Chondrocyte (in vitro differentiated cells): ENCODE data around the gene KYNU. TPM values are rescaled to one million over a fixed set of nuclear protein-coding genes. Genes with fewer than 3 reads are reported as not detected.
"Not testable (repeated sequence)": the region's sequence is repeated elsewhere in the genome, so short reads cannot be mapped to it uniquely, and the experiment has no call there.

Source experiments
- DNase-seq: peaks from one replicate; pipeline ENCODE4 v3.0.0; 2021; ENCODE audit warnings: mixed read lengths, low spot score
- H3K27ac Mint-ChIP-seq: one replicate; pipeline ENCODE4 v1.8.0; 2021; ENCODE audit warnings: mild to moderate bottlenecking, moderate library complexity, mixed read lengths; ENCODE audit not compliant: unreplicated experiment
- H3K27me3 Mint-ChIP-seq: 2 replicates; pipeline ENCODE4 v1.8.0; 2021; ENCODE audit warnings: low read depth, mixed read lengths
- H3K36me3 Mint-ChIP-seq: 2 replicates; pipeline ENCODE4 v1.8.0; 2021; ENCODE audit warnings: low read depth, mixed read lengths
- H3K4me1 Mint-ChIP-seq: 2 replicates; pipeline ENCODE4 v1.8.0; 2021; ENCODE audit warnings: low read depth, mild to moderate bottlenecking, mixed read lengths
- H3K4me3 Mint-ChIP-seq: one replicate; pipeline ENCODE4 v1.8.0; 2021; ENCODE audit warnings: mild to moderate bottlenecking, moderate library complexity, mixed read lengths; ENCODE audit not compliant: unreplicated experiment
- H3K9me3 Mint-ChIP-seq: 2 replicates; pipeline ENCODE4 v1.8.0; 2021; ENCODE audit warnings: low read depth, mixed read lengths
- total RNA-seq: library from RNA; stranded (reverse); gene quantifications from 3 replicates; pipeline ENCODE4 v1.2.1, GENCODE V29; 2021
- TF ChIP-seq, protein P1 (sequence below): fragments of 200-600 bp; sonication (generic); IDR thresholded peaks from 2 replicates; pipeline ENCODE4 v1.5.0; 2021; ENCODE audit warnings: antibody characterized with exemption, mild to moderate bottlenecking, moderate library complexity

The KYNU gene
- total RNA-seq, 1 donor from 2014 or later = not detected

DNA sequence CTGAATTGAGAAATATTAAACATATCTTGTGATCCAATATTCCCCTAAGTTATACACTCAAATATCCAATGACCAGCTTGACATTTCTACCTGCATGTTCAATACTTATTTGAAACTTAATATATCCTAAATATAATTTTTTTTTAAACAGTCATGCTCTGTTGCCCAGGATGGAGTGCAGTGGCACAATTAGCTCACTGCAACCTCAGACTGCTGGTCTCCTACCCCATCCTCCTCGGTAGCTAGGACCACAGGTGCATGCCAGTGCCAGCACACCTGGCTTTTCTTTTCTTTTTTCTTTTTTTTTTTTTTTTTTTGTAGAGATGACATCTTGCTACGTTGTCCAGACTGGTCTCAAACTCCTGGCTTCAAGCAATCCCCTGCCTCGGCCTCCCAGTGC is 4.2 kb downstream of the KYNU start:
- no peak overlapping the region for H3K4me3 Mint-ChIP-seq
- no peak for DNase-seq
- peaks cover 13% of the 10 kb centered on the region for H3K4me1 Mint-ChIP-seq
- H3K36me3 Mint-ChIP-seq = peaks cover 2% of the 10 kb centered on the region
- H3K27me3 Mint-ChIP-seq = no peaks in the 10 kb centered on the region
- TF ChIP-seq, protein P1, sequence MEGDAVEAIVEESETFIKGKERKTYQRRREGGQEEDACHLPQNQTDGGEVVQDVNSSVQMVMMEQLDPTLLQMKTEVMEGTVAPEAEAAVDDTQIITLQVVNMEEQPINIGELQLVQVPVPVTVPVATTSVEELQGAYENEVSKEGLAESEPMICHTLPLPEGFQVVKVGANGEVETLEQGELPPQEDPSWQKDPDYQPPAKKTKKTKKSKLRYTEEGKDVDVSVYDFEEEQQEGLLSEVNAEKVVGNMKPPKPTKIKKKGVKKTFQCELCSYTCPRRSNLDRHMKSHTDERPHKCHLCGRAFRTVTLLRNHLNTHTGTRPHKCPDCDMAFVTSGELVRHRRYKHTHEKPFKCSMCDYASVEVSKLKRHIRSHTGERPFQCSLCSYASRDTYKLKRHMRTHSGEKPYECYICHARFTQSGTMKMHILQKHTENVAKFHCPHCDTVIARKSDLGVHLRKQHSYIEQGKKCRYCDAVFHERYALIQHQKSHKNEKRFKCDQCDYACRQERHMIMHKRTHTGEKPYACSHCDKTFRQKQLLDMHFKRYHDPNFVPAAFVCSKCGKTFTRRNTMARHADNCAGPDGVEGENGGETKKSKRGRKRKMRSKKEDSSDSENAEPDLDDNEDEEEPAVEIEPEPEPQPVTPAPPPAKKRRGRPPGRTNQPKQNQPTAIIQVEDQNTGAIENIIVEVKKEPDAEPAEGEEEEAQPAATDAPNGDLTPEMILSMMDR = no peak
- H3K27ac Mint-ChIP-seq = no peak overlapping the region
- peaks cover 3% of the 10 kb centered on the region for H3K9me3 Mint-ChIP-seq

DNA sequence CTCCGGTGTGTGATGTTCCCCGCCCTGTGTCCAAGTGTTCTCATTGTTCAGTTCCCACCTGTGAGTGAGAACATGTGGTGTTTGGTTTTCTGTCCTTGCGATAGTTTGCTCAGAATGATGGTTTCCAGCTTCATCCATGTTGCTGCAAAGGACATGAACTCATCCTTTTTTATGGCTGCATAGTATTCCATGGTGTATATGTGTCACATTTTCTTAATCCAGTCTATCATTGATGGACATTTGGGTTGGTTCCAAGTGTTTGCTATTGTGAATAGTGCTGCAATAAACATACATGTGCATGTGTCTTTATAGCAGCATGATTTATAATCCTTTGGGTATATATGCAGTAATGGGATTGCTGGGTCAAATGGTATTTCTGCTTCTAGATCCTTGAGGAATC is 5.0 kb downstream of the KYNU start:
- not testable (repeated sequence) for H3K9me3 Mint-ChIP-seq, H3K36me3 Mint-ChIP-seq, DNase-seq, H3K4me3 Mint-ChIP-seq, H3K27ac Mint-ChIP-seq, H3K27me3 Mint-ChIP-seq
- H3K4me1 Mint-ChIP-seq = peaks cover 13% of the 10 kb centered on the region

DNA sequence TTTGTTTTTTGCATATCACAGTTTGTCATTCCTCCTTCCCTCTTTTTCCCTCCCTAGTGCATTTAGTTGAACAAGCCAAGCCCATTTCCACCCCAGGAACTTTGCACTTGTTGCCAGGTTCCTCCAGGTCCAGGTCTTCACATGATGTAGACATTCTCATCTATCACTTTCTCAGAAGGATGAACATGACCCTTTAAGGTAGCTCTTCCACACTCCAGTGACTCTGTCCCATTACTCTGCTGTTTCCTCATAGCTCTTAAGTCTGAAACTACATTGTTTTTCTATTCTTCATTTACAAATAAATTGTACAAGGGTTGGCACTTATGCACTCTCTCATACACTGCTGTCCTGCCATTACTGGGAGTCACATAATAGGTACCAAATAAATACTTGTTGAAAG is 6.1 kb downstream of the KYNU start:
- Mint-ChIP-seq H3K4me3 (no peak overlapping the region), H3K27me3 (no peaks in the 10 kb centered on the region)
- TF ChIP-seq, protein P1 = no peak

DNA sequence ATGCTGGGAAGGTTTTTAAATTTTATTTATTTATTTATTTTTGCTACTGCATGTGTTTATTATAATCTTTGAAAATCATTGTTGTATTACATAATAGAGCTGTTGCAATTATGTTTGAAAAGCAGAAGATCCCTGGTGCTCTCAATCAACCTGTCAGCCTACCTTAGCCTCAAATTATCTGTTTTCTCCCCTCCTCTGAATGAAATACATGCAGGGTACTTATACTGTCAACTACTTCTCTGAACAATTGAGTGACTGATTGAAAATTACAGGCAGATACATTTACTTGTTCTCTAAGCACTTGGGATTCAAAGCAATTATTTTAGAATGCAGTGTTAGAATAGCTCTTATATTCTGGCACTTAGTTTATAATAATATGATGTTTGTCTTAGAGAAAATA is 8.1 kb downstream of the KYNU start:
- no peak for DNase-seq
- Mint-ChIP-seq H3K27me3 (no peaks in the 10 kb centered on the region), H3K27ac (no peak overlapping the region), H3K9me3 (peaks cover 12% of the 10 kb centered on the region), H3K4me3 (no peak overlapping the region), H3K36me3 (peaks cover 2% of the 10 kb centered on the region), H3K4me1 (peaks cover 9% of the 10 kb centered on the region)
- TF ChIP-seq, protein P1 = no peak

More for the DNA sequence above, 6.1 kb downstream of the KYNU start:
- DNase-seq = no peak
- Mint-ChIP-seq H3K9me3 (peaks cover 4% of the 10 kb centered on the region), H3K36me3 (peaks cover 2% of the 10 kb centered on the region), H3K27ac (no peak overlapping the region), H3K4me1 (peaks cover 13% of the 10 kb centered on the region)

DNA sequence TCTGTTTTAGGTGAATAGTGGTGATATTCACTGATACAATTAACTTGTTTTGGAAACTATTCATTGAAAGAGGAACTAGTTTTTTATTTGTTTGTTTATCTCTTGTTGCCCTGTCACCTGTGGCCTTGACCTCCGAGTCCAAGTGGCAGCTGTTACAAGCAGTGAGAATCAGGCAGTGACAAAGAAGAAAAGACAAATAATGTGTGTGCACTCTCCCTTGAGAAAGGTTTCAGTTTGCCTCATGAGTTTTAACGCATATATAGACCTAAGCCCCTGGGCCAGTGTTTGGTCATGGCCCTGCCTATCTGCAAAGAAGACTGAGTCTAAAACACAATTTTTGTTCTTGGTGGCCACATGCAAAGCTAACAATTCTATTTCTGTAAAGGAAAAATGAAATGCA is 15.3 kb downstream of the KYNU start:
- Mint-ChIP-seq H3K36me3 (no peaks in the 10 kb centered on the region), H3K27ac (no peak overlapping the region), H3K9me3 (peaks cover 9% of the 10 kb centered on the region), H3K4me3 (no peak overlapping the region), H3K4me1 (peaks cover 2% of the 10 kb centered on the region), H3K27me3 (no peaks in the 10 kb centered on the region)
- TF ChIP-seq, protein P1 = no peak
- no peak for DNase-seq

DNA sequence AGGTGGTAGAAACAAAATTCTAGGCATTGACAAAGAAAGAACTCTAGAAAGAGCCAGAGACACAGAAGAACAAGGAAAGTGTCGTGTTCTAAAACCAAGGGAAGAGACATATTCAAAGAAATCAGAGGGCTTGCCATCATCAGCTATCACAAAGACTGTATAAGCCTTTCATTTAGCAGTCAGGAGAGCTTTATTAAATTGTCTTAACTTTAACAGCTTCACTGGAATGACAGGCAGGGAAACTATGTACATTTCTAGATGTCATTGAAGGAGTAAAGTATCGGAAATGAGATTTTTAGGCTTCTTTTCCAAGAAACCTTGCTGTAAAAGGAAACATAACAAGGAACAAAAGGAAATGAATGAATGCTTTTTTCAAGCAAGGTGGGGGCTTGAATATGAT is 15.8 kb downstream of the KYNU start:
- no peak overlapping the region for H3K27ac Mint-ChIP-seq
- DNase-seq = no peak
- H3K27me3 Mint-ChIP-seq = no peaks in the 10 kb centered on the region
- TF ChIP-seq, protein P1 = no peak
- H3K36me3 Mint-ChIP-seq = no peaks in the 10 kb centered on the region
- peaks cover 9% of the 10 kb centered on the region for H3K9me3 Mint-ChIP-seq
- H3K4me3 Mint-ChIP-seq = no peak overlapping the region
- peaks cover 6% of the 10 kb centered on the region for H3K4me1 Mint-ChIP-seq
